NT2/D1 (cell line): ENCODE measurements around the gene CTAGE8.
"Not testable (repeated sequence)": the region's sequence is repeated elsewhere in the genome, so short reads cannot be mapped to it uniquely, and the experiment has no call there.

Source experiments
- YY1 ChIP-seq: IDR thresholded peaks from 2 replicates; pipeline ENCODE4 v1.6.1; 2011; ENCODE audit not compliant: insufficient read length, insufficient read depth
- ZNF274 ChIP-seq: IDR thresholded peaks from 2 replicates; pipeline ENCODE4 v1.6.1; 2011; ENCODE audit warnings: mild to moderate bottlenecking, low read depth, low read length

GRCh38 chr7:144317537-144317936 lies 48.4 kb upstream of the CTAGE8 start:
- TF ChIP-seq ZNF274, YY1: not testable (repeated sequence)
